HL-60 (cell line): Measurements from ENCODE around the gene NDUFV1.
"Not testable (repeated sequence)": the region's sequence is repeated elsewhere in the genome, so short reads cannot be mapped to it uniquely, and the experiment has no call there.

Experiments
- DNase-seq, 2 experiments: peaks; one replicate each; pipeline ENCODE4 v3.0.0-alpha.2; 2010 to 2020; ENCODE audit warnings: low read depth in 1 of 2, low spot score in 1 of 2
- H3K27ac ChIP-seq: fragments of 250-450 bp; sonication (Bioruptor Pico); replicated peaks from 2 replicates; pipeline ENCODE4 v1.5.1; 2020; ENCODE audit warnings: mild to moderate bottlenecking, moderate library complexity
- H3K27me3 ChIP-seq: fragments of 250-450 bp; sonication (Bioruptor Pico); 2 replicates; pipeline ENCODE4 v1.5.1; 2021; ENCODE audit warnings: mild to moderate bottlenecking, moderate library complexity; ENCODE audit not compliant: insufficient read depth, poor library complexity, severe bottlenecking
- H3K4me3 ChIP-seq: replicated peaks from 2 replicates; pipeline ENCODE4 v1.5.1; 2011; ENCODE audit warnings: mild to moderate bottlenecking, control low read depth, low read length; ENCODE audit not compliant: insufficient read depth
- CTCF ChIP-seq: IDR thresholded peaks from one replicate; pipeline ENCODE4 v1.5.1; 2011; ENCODE audit warnings: low read length, control low read depth, inconsistent platforms; ENCODE audit not compliant: insufficient read depth
- GABPA ChIP-seq: IDR thresholded peaks from 2 replicates; pipeline ENCODE4 v1.6.1; 2012; ENCODE audit warnings: low read depth
- POLR2AphosphoS5 ChIP-seq: IDR thresholded peaks from 2 replicates; pipeline ENCODE4 v1.6.1; 2012; ENCODE audit warnings: low read depth
- SPI1 ChIP-seq: IDR thresholded peaks from 2 replicates; pipeline ENCODE4 v1.6.1; 2012; ENCODE audit warnings: low read depth, mild to moderate bottlenecking, borderline replicate concordance
- TF ChIP-seq, protein P1 (sequence below): IDR thresholded peaks from 2 replicates; pipeline ENCODE4 v1.6.1; 2012; ENCODE audit warnings: low read depth; ENCODE audit not compliant: insufficient replicate concordance

Gene NDUFV1

GRCh38 chr11:67617243-67617953, 10.7 kb downstream of the NDUFV1 start:
- no peak for DNase-seq
- no peaks in the 10 kb centered on the region for H3K27me3 ChIP-seq
- TF ChIP-seq SPI1 (no peak), CTCF (no peak), POLR2AphosphoS5 (no peak), GABPA (no peak)
- TF ChIP-seq, protein P1, sequence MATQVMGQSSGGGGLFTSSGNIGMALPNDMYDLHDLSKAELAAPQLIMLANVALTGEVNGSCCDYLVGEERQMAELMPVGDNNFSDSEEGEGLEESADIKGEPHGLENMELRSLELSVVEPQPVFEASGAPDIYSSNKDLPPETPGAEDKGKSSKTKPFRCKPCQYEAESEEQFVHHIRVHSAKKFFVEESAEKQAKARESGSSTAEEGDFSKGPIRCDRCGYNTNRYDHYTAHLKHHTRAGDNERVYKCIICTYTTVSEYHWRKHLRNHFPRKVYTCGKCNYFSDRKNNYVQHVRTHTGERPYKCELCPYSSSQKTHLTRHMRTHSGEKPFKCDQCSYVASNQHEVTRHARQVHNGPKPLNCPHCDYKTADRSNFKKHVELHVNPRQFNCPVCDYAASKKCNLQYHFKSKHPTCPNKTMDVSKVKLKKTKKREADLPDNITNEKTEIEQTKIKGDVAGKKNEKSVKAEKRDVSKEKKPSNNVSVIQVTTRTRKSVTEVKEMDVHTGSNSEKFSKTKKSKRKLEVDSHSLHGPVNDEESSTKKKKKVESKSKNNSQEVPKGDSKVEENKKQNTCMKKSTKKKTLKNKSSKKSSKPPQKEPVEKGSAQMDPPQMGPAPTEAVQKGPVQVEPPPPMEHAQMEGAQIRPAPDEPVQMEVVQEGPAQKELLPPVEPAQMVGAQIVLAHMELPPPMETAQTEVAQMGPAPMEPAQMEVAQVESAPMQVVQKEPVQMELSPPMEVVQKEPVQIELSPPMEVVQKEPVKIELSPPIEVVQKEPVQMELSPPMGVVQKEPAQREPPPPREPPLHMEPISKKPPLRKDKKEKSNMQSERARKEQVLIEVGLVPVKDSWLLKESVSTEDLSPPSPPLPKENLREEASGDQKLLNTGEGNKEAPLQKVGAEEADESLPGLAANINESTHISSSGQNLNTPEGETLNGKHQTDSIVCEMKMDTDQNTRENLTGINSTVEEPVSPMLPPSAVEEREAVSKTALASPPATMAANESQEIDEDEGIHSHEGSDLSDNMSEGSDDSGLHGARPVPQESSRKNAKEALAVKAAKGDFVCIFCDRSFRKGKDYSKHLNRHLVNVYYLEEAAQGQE: no peak
- H3K27ac ChIP-seq: no peak overlapping the region
- no peak overlapping the region for H3K4me3 ChIP-seq

DNA sequence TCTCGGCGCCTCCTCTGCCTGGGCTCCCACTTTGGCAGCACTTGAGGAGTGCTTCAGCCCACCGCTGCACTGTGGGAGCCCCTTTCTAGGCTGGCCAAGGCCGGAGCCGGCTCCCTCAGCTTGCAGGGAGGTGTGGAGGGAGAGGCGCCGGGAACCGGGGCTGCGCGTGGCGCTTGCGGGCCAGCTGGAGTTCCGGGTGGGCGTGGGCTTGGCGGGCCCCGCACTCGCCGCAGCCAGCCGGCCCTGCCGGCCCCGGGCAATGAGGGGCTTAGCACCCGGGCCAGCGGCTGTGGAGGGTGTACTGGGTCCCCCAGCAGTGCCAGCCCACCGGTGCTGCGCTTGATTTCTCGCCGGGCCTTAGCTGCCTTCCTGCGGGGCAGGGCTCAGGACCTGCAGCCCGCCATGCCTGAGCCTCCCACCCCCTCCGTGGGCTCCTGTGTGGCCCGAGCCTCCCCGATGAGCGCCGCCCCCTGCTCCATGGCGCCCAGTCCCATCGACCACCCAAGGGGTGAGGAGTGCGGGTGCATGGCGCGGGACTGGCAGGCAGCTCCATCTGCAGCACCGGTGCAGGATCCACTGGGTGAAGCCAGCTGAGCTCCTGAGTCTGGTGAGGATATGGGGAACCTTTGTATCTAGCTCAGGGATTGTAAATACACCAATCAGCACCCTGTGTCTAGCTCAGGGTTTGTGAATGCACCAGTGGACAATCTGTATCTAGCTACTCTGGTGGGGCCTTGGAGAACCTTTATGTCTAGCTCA, 12.3 kb downstream of the NDUFV1 start:
- not testable (repeated sequence) for DNase-seq, H3K4me3 ChIP-seq, H3K27ac ChIP-seq, H3K27me3 ChIP-seq

- H3K4me3 ChIP-seq, H3K27me3 ChIP-seq, DNase-seq, H3K27ac ChIP-seq: not testable (repeated sequence)
These were observed 13.2 kb downstream of the NDUFV1 start for GRCh38 chr11:67619683-67620618.

DNA sequence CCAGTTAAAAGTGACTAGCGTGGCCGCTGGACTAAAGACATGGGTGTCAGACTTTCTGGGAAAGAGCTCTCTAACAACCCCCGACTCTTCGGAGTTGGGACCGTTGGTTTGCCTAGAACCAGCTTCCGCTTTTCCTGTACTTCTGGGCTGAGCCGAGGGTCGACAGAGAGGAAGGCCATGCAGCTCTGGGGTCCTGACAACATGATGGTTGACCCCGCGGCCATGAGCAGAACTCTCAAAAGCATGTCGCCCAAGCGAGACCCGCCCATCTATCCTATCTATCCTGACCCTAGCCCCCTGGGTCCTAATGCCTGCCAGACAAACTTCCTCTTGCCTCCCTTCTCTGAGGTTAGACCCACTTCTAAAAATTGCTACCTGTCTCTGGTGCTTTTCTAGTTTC, 13.9 kb downstream of the NDUFV1 start:
- not testable (repeated sequence) for H3K27ac ChIP-seq, H3K27me3 ChIP-seq, DNase-seq, H3K4me3 ChIP-seq

- not testable (repeated sequence) for H3K27ac ChIP-seq, H3K27me3 ChIP-seq, H3K4me3 ChIP-seq, DNase-seq
These were observed 15.2 kb downstream of the NDUFV1 start for GRCh38 chr11:67621928-67622327.

DNA sequence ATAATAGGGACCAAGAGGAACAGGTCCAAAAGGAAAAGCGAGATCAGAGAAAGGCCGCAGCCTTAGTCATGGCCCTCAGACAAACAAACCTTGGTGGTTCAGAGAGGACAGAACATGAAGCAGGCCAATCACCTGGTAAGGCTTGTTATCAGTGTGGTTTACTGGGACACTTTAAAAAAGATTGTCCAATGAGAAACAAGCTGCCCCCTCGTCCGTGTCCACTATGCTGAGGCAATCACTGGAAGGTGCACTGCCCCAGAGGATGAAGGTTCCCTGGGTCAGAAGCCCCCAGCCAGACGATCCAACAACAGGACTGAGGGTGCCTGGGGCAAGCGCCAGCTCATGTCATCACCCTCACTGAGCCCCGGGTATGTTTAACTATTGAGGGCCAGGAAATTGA, 16.2 kb downstream of the NDUFV1 start:
- not testable (repeated sequence) for DNase-seq, H3K27me3 ChIP-seq, H3K4me3 ChIP-seq, H3K27ac ChIP-seq

DNA sequence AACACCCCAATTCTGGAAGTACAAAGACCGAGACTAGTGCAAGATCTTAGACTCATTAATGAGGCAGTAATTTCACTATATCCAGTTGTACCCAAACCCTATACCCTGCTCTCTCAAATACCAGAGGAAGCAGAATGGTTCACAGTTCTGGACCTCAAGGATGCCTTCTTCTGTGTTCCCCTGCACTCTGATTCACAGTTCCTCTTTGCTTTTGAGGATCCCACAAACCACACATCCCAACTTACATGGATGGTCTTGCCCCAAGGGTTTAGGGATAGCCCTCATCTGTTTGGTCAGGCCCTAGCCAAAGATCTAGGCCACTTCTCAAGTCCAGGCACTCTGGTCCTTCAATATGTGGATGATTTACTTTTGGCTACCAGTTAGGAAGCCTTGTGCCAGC, 17.1 kb downstream of the NDUFV1 start:
- not testable (repeated sequence) for H3K4me3 ChIP-seq, H3K27me3 ChIP-seq, H3K27ac ChIP-seq, DNase-seq

- DNase-seq, H3K27ac ChIP-seq: not testable (repeated sequence)
These were observed 19.5 kb downstream of the NDUFV1 start for GRCh38 chr11:67626131-67626833.

More at GRCh38 chr11:67626131-67626833, 19.5 kb downstream of the NDUFV1 start:
- not testable (repeated sequence) for H3K4me3 ChIP-seq, H3K27me3 ChIP-seq
